ENCODE results near the gene STAT3. TPM values are rescaled to one million over a fixed set of nuclear protein-coding genes. Genes with fewer than 3 reads are reported as not detected.
A peak's percentile ranks its signal among the peaks of the same experiment; 100 is the strongest.

The STAT3 gene
- total and polyA plus RNA-seq, 2 donors (not counting 1 experiment from before 2014, with no cell fraction given) = 50.1 to 140 TPM

GRCh38 chr17:42288803-42289610 lies 99.2 kb downstream of the STAT3 start:
- peak overlapping the region; percentile 91 for H3K9ac ChIP-seq (ENCODE audit: low read length)

More at GRCh38 chr17:42288803-42289610, 99.2 kb downstream of the STAT3 start:
- ATAC-seq (ENCODE audit: low read depth) (peak; percentile 31), DNase-seq (peak; percentile 74)
- Histone ChIP-seq H3K4me3 (ENCODE audit: control extremely low read depth in 1 of 5, extremely low read depth in 1 of 5, insufficient read depth in 1 of 5, low read depth in 2 of 5, low read length in 4 of 5) (peak overlapping the region; percentile 24 to 93 (median 73)), H3K36me3 (replicated peaks in 1 of 2; ENCODE audit: control extremely low read depth in 1 of 2, control insufficient read depth in 1 of 2, extremely low read depth in 1 of 2, insufficient read depth in 2 of 2, low read length in 1 of 2) (peaks cover 0 to 13% of the 10 kb centered on the region in 2 experiments), H3K27ac (ENCODE audit: low read length in 2 of 2) (peak overlapping the region; percentile 48 to 89), H4K20me1 (ENCODE audit: control insufficient read depth, insufficient read depth, low read length, poor library complexity, severe bottlenecking) (no peaks in the 10 kb centered on the region), H3K9me3 (ENCODE audit: control extremely low read depth in 1 of 3, control insufficient read depth in 2 of 3, insufficient read depth in 1 of 3, low read length in 2 of 3) (no peaks in the 10 kb centered on the region), H3K27me3 (replicated peaks in 1 of 4; ENCODE audit: control extremely low read depth in 1 of 4, control insufficient read depth in 3 of 4, insufficient read depth in 4 of 4, low read length in 3 of 4) (no peaks in the 10 kb centered on the region), H2AFZ (ENCODE audit: insufficient read depth, low read depth, low read length, poor library complexity, severe bottlenecking) (peak overlapping the region; percentile 86), H3K4me1 (ENCODE audit: control insufficient read depth in 2 of 2, insufficient read depth in 2 of 2, low read length in 2 of 2) (peaks cover 24 to 36% of the 10 kb centered on the region in 2 donors), H3K4me2 (replicated peaks; ENCODE audit: low read depth, low read length, poor library complexity, severe bottlenecking) (peak overlapping the region; percentile 98), H3K79me2 (ENCODE audit: control insufficient read depth, insufficient read depth, low read length) (peaks cover 11% of the 10 kb centered on the region)
- intact Hi-C loops (cut with micrococcal nuclease) = loop anchor here (1.0 to 2.0 kb wide), 4 partner anchors 13 to 106 kb away; partner anchors contain the start of gene STAT5B
- H3K4me3 Mint-ChIP-seq = peak overlapping the region; percentile 97
- CTCF ChIA-PET = interaction anchor here (0.5 to 3.6 kb wide), 11 partner anchors 12 to 241 kb away, joined by 3 to 18 read pairs (median 4); no protein-coding TSS in a partner anchor
- no peaks in the 10 kb centered on the region for H3K27me3 Mint-ChIP-seq
- peaks cover 41% of the 10 kb centered on the region for H3K4me1 Mint-ChIP-seq
- TF ChIP-seq, protein P1, sequence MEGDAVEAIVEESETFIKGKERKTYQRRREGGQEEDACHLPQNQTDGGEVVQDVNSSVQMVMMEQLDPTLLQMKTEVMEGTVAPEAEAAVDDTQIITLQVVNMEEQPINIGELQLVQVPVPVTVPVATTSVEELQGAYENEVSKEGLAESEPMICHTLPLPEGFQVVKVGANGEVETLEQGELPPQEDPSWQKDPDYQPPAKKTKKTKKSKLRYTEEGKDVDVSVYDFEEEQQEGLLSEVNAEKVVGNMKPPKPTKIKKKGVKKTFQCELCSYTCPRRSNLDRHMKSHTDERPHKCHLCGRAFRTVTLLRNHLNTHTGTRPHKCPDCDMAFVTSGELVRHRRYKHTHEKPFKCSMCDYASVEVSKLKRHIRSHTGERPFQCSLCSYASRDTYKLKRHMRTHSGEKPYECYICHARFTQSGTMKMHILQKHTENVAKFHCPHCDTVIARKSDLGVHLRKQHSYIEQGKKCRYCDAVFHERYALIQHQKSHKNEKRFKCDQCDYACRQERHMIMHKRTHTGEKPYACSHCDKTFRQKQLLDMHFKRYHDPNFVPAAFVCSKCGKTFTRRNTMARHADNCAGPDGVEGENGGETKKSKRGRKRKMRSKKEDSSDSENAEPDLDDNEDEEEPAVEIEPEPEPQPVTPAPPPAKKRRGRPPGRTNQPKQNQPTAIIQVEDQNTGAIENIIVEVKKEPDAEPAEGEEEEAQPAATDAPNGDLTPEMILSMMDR (IDR thresholded peaks at IDR 0.05) = no peak
- TF ChIP-seq EZH2 (IDR thresholded peaks at IDR 0.05; ENCODE audit: borderline replicate concordance, insufficient read depth, low read depth, low read length, poor library complexity, severe bottlenecking) = no peak
- POLR2A ChIA-PET = interaction anchor here (0.6 to 2.7 kb wide), 11 partner anchors 10 to 1087 kb away, joined by 3 to 11 read pairs (median 6); partner anchors contain the start of genes DNAJC7, STAT3 and STAT5B
- H3K27ac Mint-ChIP-seq = peak overlapping the region; percentile 88
- H3K9me3 Mint-ChIP-seq (ENCODE audit: insufficient read depth) = no peaks in the 10 kb centered on the region
- 7% methylated on average over 36 of the region's 44 CpGs for WGBS (ENCODE audit: insufficient coverage)

Measured in B cell (primary cell).